NCI-H774 (cell line): ENCODE measurements around the gene TTC38.
"Not testable (repeated sequence)": the region's sequence is repeated elsewhere in the genome, so short reads cannot be mapped to it uniquely, and the experiment has no call there.

Experiments used
- DNase-seq: peaks from one replicate; lab custom pipeline; 2025; lab: John Stamatoyannopoulos, UW

TTC38 gene

GRCh38 chr22:46296257-46297150 lies 28.7 kb downstream of the TTC38 start, which contains the start of gene GTSE1:
TSS of gene GTSE1 (plus strand) at chr22:46296870. CDS start at chr22:46297401, 531 bp downstream.
- DNase-seq, result peak; percentile 89

- DNase-seq, result no peak
Measured at GRCh38 chr22:46297151-46297812, 29.5 kb downstream of the TTC38 start.

- DNase-seq, result no peak
Measured at GRCh38 chr22:46299101-46299500, 31.3 kb downstream of the TTC38 start.

GRCh38 chr22:46300491-46300890 lies 32.7 kb downstream of the TTC38 start:
- DNase-seq, result no peak

GRCh38 chr22:46303347-46303965 lies 35.6 kb downstream of the TTC38 start:
- DNase-seq, result no peak

- DNase-seq, result no peak
Measured at GRCh38 chr22:46308283-46308988, 40.6 kb downstream of the TTC38 start.

- no peak for DNase-seq
Measured at GRCh38 chr22:46309526-46310085, 41.8 kb downstream of the TTC38 start.

GRCh38 chr22:46312056-46312455 lies 44.2 kb downstream of the TTC38 start:
- DNase-seq, result no peak

GRCh38 chr22:46312848-46313247 lies 45.0 kb downstream of the TTC38 start:
- DNase-seq, result not testable (repeated sequence)

GRCh38 chr22:46315976-46316375 lies 48.2 kb downstream of the TTC38 start:
- no peak for DNase-seq

- DNase-seq, result no peak
Measured at GRCh38 chr22:46317646-46318045, 49.8 kb downstream of the TTC38 start.

GRCh38 chr22:46318576-46318975 lies 50.8 kb downstream of the TTC38 start:
- DNase-seq, result no peak

- DNase-seq, result no peak
Measured at GRCh38 chr22:46319319-46319718, 51.5 kb downstream of the TTC38 start.

- DNase-seq, result no peak
Measured at GRCh38 chr22:46320166-46320710, 52.4 kb downstream of the TTC38 start.

- no peak for DNase-seq
Measured at GRCh38 chr22:46320716-46321386, 53.0 kb downstream of the TTC38 start.

GRCh38 chr22:46322711-46323110 lies 54.9 kb downstream of the TTC38 start:
- DNase-seq, result no peak

- no peak for DNase-seq
Measured at GRCh38 chr22:46323162-46323561, 55.4 kb downstream of the TTC38 start.

GRCh38 chr22:46326066-46326680 lies 58.4 kb downstream of the TTC38 start:
- DNase-seq, result no peak

GRCh38 chr22:46327691-46328465 lies 60.1 kb downstream of the TTC38 start:
- DNase-seq, result no peak

- DNase-seq, result no peak
Measured at GRCh38 chr22:46328797-46329196, 61.0 kb downstream of the TTC38 start.
